Mesothelial cell of epicardium (in vitro differentiated cells): ENCODE data around the gene ZNF57. TPM values are rescaled to one million over a fixed set of nuclear protein-coding genes. Genes with fewer than 3 reads are reported as not detected.

ENCODE experiments used
- DNase-seq, 2 experiments: peaks; one replicate each; pipeline ENCODE4 v3.0.0; 2021; ENCODE audit warnings: low spot score in 2 of 2; ENCODE audit not compliant: unreplicated experiment in 2 of 2
- H3K27ac Mint-ChIP-seq: 2 replicates; pipeline ENCODE4 v1.8.0; 2021; ENCODE audit warnings: mixed read lengths
- H3K27me3 Mint-ChIP-seq: 2 replicates; pipeline ENCODE4 v1.8.0; 2021; ENCODE audit warnings: low read depth, mixed read lengths
- H3K36me3 Mint-ChIP-seq: 2 replicates; pipeline ENCODE4 v1.8.0; 2021; ENCODE audit warnings: mixed read lengths
- H3K4me1 Mint-ChIP-seq: 2 replicates; pipeline ENCODE4 v1.8.0; 2021; ENCODE audit warnings: mixed read lengths
- H3K4me3 Mint-ChIP-seq: 2 replicates; pipeline ENCODE4 v1.8.0; 2021; ENCODE audit warnings: mild to moderate bottlenecking, moderate library complexity, mixed read lengths
- H3K9me3 Mint-ChIP-seq: 2 replicates; pipeline ENCODE4 v1.8.0; 2021; ENCODE audit warnings: mixed read lengths
- CTCF ChIP-seq: fragments of 200-600 bp; sonication (generic); IDR thresholded peaks from one replicate; pipeline ENCODE4 v1.5.0; 2021; ENCODE audit warnings: antibody characterized with exemption; ENCODE audit not compliant: unreplicated experiment
- total RNA-seq: library from RNA; stranded (reverse); gene quantifications from 3 replicates; pipeline ENCODE4 v1.2.1, GENCODE V29; 2021

ZNF57 gene
- total RNA-seq, 1 donor from 2014 or later = 3.9 TPM

GRCh38 chr19:2858864-2859263 lies 41.9 kb upstream of the ZNF57 start:
- Mint-ChIP-seq H3K27ac (no peak overlapping the region), H3K36me3 (peaks cover 49% of the 10 kb centered on the region), H3K4me3 (no peak overlapping the region), H3K4me1 (no peaks in the 10 kb centered on the region), H3K9me3 (peaks cover 48% of the 10 kb centered on the region), H3K27me3 (no peaks in the 10 kb centered on the region)
- no peak for DNase-seq
- no peak for TF ChIP-seq CTCF

- no peak overlapping the region for H3K4me3 Mint-ChIP-seq
- no peak for DNase-seq
- peaks cover 9% of the 10 kb centered on the region for H3K36me3 Mint-ChIP-seq
- no peak for TF ChIP-seq CTCF
- no peaks in the 10 kb centered on the region for H3K27me3 Mint-ChIP-seq
- peaks cover 5% of the 10 kb centered on the region for H3K4me1 Mint-ChIP-seq
- peaks cover 34% of the 10 kb centered on the region for H3K9me3 Mint-ChIP-seq
- H3K27ac Mint-ChIP-seq = no peak overlapping the region
Measured at GRCh38 chr19:2863816-2864215, 36.9 kb upstream of the ZNF57 start.

GRCh38 chr19:2865334-2866100 lies 35.2 kb upstream of the ZNF57 start:
- Mint-ChIP-seq H3K4me3 (no peak overlapping the region), H3K27me3 (no peaks in the 10 kb centered on the region), H3K27ac (peak overlapping the region; percentile 52), H3K9me3 (peaks cover 32% of the 10 kb centered on the region), H3K4me1 (peaks cover 5% of the 10 kb centered on the region), H3K36me3 (no peaks in the 10 kb centered on the region)
- no peak for TF ChIP-seq CTCF
- no peak for DNase-seq

GRCh38 chr19:2866495-2867024 lies 34.2 kb upstream of the ZNF57 start:
- Mint-ChIP-seq H3K27ac (no peak overlapping the region), H3K36me3 (no peaks in the 10 kb centered on the region), H3K4me3 (no peak overlapping the region), H3K4me1 (peaks cover 5% of the 10 kb centered on the region), H3K27me3 (no peaks in the 10 kb centered on the region), H3K9me3 (peaks cover 36% of the 10 kb centered on the region)
- TF ChIP-seq CTCF = no peak
- no peak for DNase-seq

GRCh38 chr19:2867025-2867991 lies 33.4 kb upstream of the ZNF57 start, which contains the start of gene ZNF556:
Gene ZNF556 (plus strand): TSS chr19:2867335. CDS start chr19:2867422, 87 bp downstream.
- no peaks in the 10 kb centered on the region for H3K27me3 Mint-ChIP-seq
- peaks cover 5% of the 10 kb centered on the region for H3K4me1 Mint-ChIP-seq
- peaks cover 35% of the 10 kb centered on the region for H3K9me3 Mint-ChIP-seq
- no peak for DNase-seq
- no peak for TF ChIP-seq CTCF
- no peak within 1 kb of the TSS for H3K4me3 Mint-ChIP-seq
- H3K27ac Mint-ChIP-seq = no peak within 1 kb of the TSS
- no peaks in the 10 kb centered on the region for H3K36me3 Mint-ChIP-seq
